Heart left ventricle (tissue), 13 donors: ENCODE results near the gene ATP23.

Experiments used
- CTCF ChIP-seq, 12 donors: fragments of 200-600 bp; sonication (generic) in 4 of 12; IDR thresholded peaks; one replicate each; pipeline versions ENCODE4 v1.5.0 to v1.8.0; 2018 to 2022; ENCODE audit warnings: antibody characterized with exemption in 12 of 12, mild to moderate bottlenecking in 5 of 12
- POLR2A ChIP-seq, 2 donors: fragments of 450-650 bp; IDR thresholded peaks; one replicate each; pipeline ENCODE4 v1.6.1; 2017; ENCODE audit warnings: antibody characterized with exemption in 2 of 2, mild to moderate bottlenecking in 2 of 2, moderate library complexity in 2 of 2
- donor health status: ischemic (EF 13 %, LVEDD 7.1; RV severe dilation, severe dysfunction).
- donor health status: DM: no; HTN: yes; CAD: no.
- donor health status: DM: no; HTN: no; CAD: no.
- donor health status: ischemic (EF 25% LVEDD 6.9; RV normal size, moderate dysfunction).
- donor health status: ischemic (EF 25% LVEDD 5.7; RV mildly dilated, moderate dysfunction).
- donor health status: ischemic (EF 35%, LVEDD 5.7; RV mildly dilated, moderate dysfunction).
- donor health status: nonischemic (EF 11% LVEDD 7.7; RV severe dilation, severe dysfunction).
- donor health status: DM: yes; HTN: yes; CAD: no.
- donor health status: PGD.
- donor health status: ischemic (EF 29% LVEDD 5.4; RV normal size, mild dysfunction).
- donor health status: nonischemic (EF 23%, LVEDD 6.1; RV moderate dilation, normal function).

GRCh38 chr12:57905812-57906475 lies 35.4 kb upstream of the ATP23 start:
- TF ChIP-seq CTCF (IDR thresholded peaks at IDR 0.05) (no peak), POLR2A (IDR thresholded peaks at IDR 0.05) (no peak)
